ENCODE data around the gene CAP1. TPM values are rescaled to one million over a fixed set of nuclear protein-coding genes. Genes with fewer than 3 reads are reported as not detected.

Gene CAP1
- total and polyA plus RNA-seq, 2 donors (not counting 3 experiments of a cell fraction or from before 2014, with no cell fraction given) = 191 to 427 TPM

GRCh38 chr1:40092706-40093639 is 52.4 kb downstream of the CAP1 start:
- no peaks in the 10 kb centered on the region for H3K9me1 ChIP-seq (replicated peaks; ENCODE audit: control insufficient read depth, extremely low read depth, insufficient read depth, low read length)
- H3K9me3 ChIP-seq (replicated peaks; ENCODE audit: control insufficient read depth, insufficient read depth, low read length) = no peaks in the 10 kb centered on the region
- POLR2A ChIA-PET = no interaction called here
- no peak for FAIRE-seq
- H3K4me3 ChIP-seq (replicated peaks in 1 of 3; ENCODE audit: insufficient read depth in 1 of 3, low read depth in 1 of 3, low read length in 3 of 3) = no peak overlapping the region
- H3K27ac ChIP-seq (ENCODE audit: insufficient read depth, low read depth, low read length) = no peak overlapping the region
- H3K4me1 ChIP-seq (ENCODE audit: control insufficient read depth, extremely low read depth, insufficient read depth, low read length) = peaks cover 24% of the 10 kb centered on the region
- H3K4me2 ChIP-seq (ENCODE audit: insufficient read depth, low read length) = no peak overlapping the region
- CTCF ChIA-PET = interaction anchor here (1.0 to 1.3 kb wide), 2 partner anchors 8 to 312 kb away, joined by 4 read pairs; no protein-coding TSS in a partner anchor
- no peak overlapping the region for H3K9ac ChIP-seq (replicated peaks; ENCODE audit: extremely low read depth, insufficient read depth, low read length)
- BruUV-seq (replicated peaks) = no TSS peak
- intact Hi-C loops (cut with micrococcal nuclease) = no loop called here
- no peaks in the 10 kb centered on the region for H4K20me1 ChIP-seq (replicated peaks; ENCODE audit: control insufficient read depth, extremely low read depth, insufficient read depth, low read length)
- H3K27me3 ChIP-seq (ENCODE audit: control insufficient read depth in 2 of 2, insufficient read depth in 2 of 2, low read length in 2 of 2) = no peaks in the 10 kb centered on the region
- no peak for DNase-seq (ENCODE audit: low read depth, low spot score)
- peaks cover 16% of the 10 kb centered on the region for H3K79me2 ChIP-seq (ENCODE audit: control insufficient read depth, insufficient read depth, low read length)
- dilution Hi-C loops (cut with MboI; ENCODE audit: extremely low pct_ligation_motif_present, low sequenced_read_pairs) = no loop called here
- no peak overlapping the region for H2AFZ ChIP-seq (ENCODE audit: low read depth, low read length)
- H3K36me3 ChIP-seq (ENCODE audit: control insufficient read depth in 2 of 2, extremely low read depth in 1 of 2, insufficient read depth in 2 of 2, low read length in 2 of 2) = peaks cover 2 to 7% of the 10 kb centered on the region in 2 experiments
- TF ChIP-seq POLR2AphosphoS5 (IDR thresholded peaks at IDR 0.05; ENCODE audit: insufficient read depth, low read depth, low read length) = no peak
- no peak for TF ChIP-seq POLR2A (IDR thresholded peaks at IDR 0.05; ENCODE audit: low read depth, low read length)
- TF ChIP-seq MYC (IDR thresholded peaks at IDR 0.05; ENCODE audit: low read depth, low read length) = no peak
- TF ChIP-seq GATA2 (IDR thresholded peaks at IDR 0.05; ENCODE audit: insufficient read depth, insufficient read length, low read depth, low read length) = no peak
- TF ChIP-seq EZH2 (IDR thresholded peaks at IDR 0.05; ENCODE audit: borderline replicate concordance, low read depth, low read length, severe bottlenecking) = no peak
- TF ChIP-seq CTCF (IDR thresholded peaks at IDR 0.05; ENCODE audit: extremely low read depth in 1 of 2, insufficient read depth in 1 of 2, low read depth in 1 of 2, low read length in 2 of 2) = no peak
- TF ChIP-seq, protein P1, sequence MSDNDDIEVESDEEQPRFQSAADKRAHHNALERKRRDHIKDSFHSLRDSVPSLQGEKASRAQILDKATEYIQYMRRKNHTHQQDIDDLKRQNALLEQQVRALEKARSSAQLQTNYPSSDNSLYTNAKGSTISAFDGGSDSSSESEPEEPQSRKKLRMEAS (IDR thresholded peaks at IDR 0.05; ENCODE audit: insufficient read depth, insufficient read length) = no peak
- TF ChIP-seq FOS (IDR thresholded peaks at IDR 0.05; ENCODE audit: borderline replicate concordance, insufficient read depth, low read length) = no peak
- TF ChIP-seq JUN (IDR thresholded peaks at IDR 0.05; ENCODE audit: borderline replicate concordance, insufficient read depth, insufficient read length, low read depth) = no peak
